ENCODE results near the gene FBXL3. TPM values are rescaled to one million over a fixed set of nuclear protein-coding genes. Genes with fewer than 3 reads are reported as not detected.

The FBXL3 gene
- total and polyA plus RNA-seq, 2 of the 8 experiments (the other 6 are each of a cell fraction or from before 2014, with no cell fraction given): 4.9 to 14.9 TPM

DNA sequence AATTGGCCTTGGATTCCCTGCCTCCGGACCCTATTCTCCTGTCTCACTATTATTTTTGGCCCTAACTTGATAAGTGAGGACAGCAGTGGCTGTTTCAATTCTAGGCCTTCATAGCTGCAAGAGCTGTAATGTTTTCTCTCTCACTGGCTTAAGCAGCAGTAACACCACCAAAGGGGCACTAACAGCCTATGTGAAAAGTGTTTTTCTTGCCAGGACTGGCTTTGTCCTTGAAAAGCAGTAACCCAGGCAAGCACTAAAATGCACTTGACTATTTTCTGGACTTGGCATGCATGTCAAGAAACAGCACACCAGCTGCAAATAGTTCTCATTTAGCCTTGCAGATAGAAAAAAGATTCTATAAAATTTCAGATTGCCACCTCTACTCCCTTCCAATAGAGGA lies 9.3 kb upstream of the FBXL3 start:
- no peak overlapping the region for H3K9ac ChIP-seq (replicated peaks in 1 of 4; ENCODE audit: extremely low read depth in 1 of 4, low read depth in 3 of 4, low read length in 3 of 4)
- H2BK20ac ChIP-seq (ENCODE audit: low read length): no peak overlapping the region
- H2BK15ac ChIP-seq (ENCODE audit: low read length): no peak overlapping the region

More for the DNA sequence above, 9.3 kb upstream of the FBXL3 start:
- Histone ChIP-seq H3K4me2 (ENCODE audit: insufficient read depth in 1 of 2, low read depth in 2 of 2, low read length in 2 of 2) (no peak overlapping the region), H3K14ac (ENCODE audit: insufficient read length) (no peak overlapping the region), H3K79me1 (ENCODE audit: low read depth, low read length) (no peaks in the 10 kb centered on the region), H3K79me2 (ENCODE audit: control insufficient read depth in 1 of 2, insufficient read depth in 2 of 2, low read length in 2 of 2) (no peaks in the 10 kb centered on the region), H4K5ac (ENCODE audit: insufficient read length, low read depth, low read length) (no peak overlapping the region), H3K9me3 (ENCODE audit: insufficient read depth in 2 of 2, low read depth in 1 of 2, low read length in 1 of 2) (no peaks in the 10 kb centered on the region), H2AK5ac (ENCODE audit: low read depth, low read length) (no peak overlapping the region), H4K20me1 (replicated peaks in 1 of 2; ENCODE audit: control insufficient read depth in 1 of 2, insufficient read depth in 2 of 2, low read length in 2 of 2) (no peaks in the 10 kb centered on the region), H3K56ac (replicated peaks; ENCODE audit: insufficient read length, low read depth, low read length) (no peak overlapping the region), H2BK120ac (replicated peaks; ENCODE audit: low read depth, low read length) (no peak overlapping the region), H3K27ac (ENCODE audit: low read depth, low read length) (no peak overlapping the region), H2AFZ (ENCODE audit: low read length) (no peak overlapping the region), H4K8ac (ENCODE audit: extremely low read depth, insufficient read depth, low read length) (no peak overlapping the region), H3K4me1 (replicated peaks in 1 of 4; ENCODE audit: control insufficient read depth in 3 of 4, insufficient read depth in 4 of 4, low read length in 3 of 4) (no peaks in the 10 kb centered on the region), H2BK5ac (ENCODE audit: low read depth, low read length) (no peak overlapping the region), H3K18ac (ENCODE audit: extremely low read depth, low read length) (no peak overlapping the region), H4K91ac (replicated peaks; ENCODE audit: insufficient read length, low read length) (no peak overlapping the region), H2BK12ac (ENCODE audit: low read depth, low read length) (no peak overlapping the region), H3K36me3 (ENCODE audit: control insufficient read depth in 2 of 4, insufficient read depth in 4 of 4, low read length in 3 of 4) (no peaks in the 10 kb centered on the region), H3K4ac (replicated peaks; ENCODE audit: insufficient read length, low read depth, low read length) (no peak overlapping the region), H3K23ac (ENCODE audit: insufficient read length) (no peak overlapping the region), H3K27me3 (replicated peaks in 1 of 4; ENCODE audit: control insufficient read depth in 3 of 4, extremely low read depth in 1 of 4, insufficient read depth in 3 of 4, low read length in 3 of 4) (no peaks in the 10 kb centered on the region), H3K4me3 (ENCODE audit: extremely low read depth in 1 of 4, insufficient read depth in 2 of 4, low read depth in 3 of 4, low read length in 4 of 4) (no peak overlapping the region), H3K23me2 (ENCODE audit: low read depth, low read length) (no peaks in the 10 kb centered on the region)
- TF ChIP-seq CHD2 (IDR thresholded peaks at IDR 0.05; ENCODE audit: low read length): no peak
- TF ChIP-seq GTF2F1 (IDR thresholded peaks at IDR 0.05; ENCODE audit: borderline replicate concordance, low read depth, low read length): no peak
- no peak for TF ChIP-seq ASH2L (IDR thresholded peaks at IDR 0.05; ENCODE audit: low read length)
- no peak for TF ChIP-seq EZH2 (IDR thresholded peaks at IDR 0.05; ENCODE audit: low read depth, low read length, severe bottlenecking)
- TF ChIP-seq JUND (IDR thresholded peaks at IDR 0.05; ENCODE audit: low read length): no peak
- TF ChIP-seq POLR2A (IDR thresholded peaks at IDR 0.05; ENCODE audit: control extremely low read depth in 1 of 2, low read depth in 2 of 2, low read length in 2 of 2): no peak
- no peak for TF ChIP-seq SIN3A (conservative IDR thresholded peaks at IDR 0.05 in 1 of 2, IDR thresholded peaks at IDR 0.05 in 1 of 2; ENCODE audit: low read depth in 1 of 2, low read length in 2 of 2)
- no peak for DNase-seq (ENCODE audit: low read depth in 1 of 2, low spot score in 2 of 2)
- ChIA-PET CTCF (ENCODE audit: partially characterized antibody) (interaction anchor here (2.2 kb wide), 1 partner anchor 10 kb away, joined by 4 read pairs; the partner anchor contains the start of gene FBXL3), POLR2A (ENCODE audit: partially characterized antibody) (no interaction called here)
- 100% methylated on average over 1 of the region's 1 CpG; no CpG with 5 or more reads in 1 of the 2 experiments for WGBS, 2 experiments (ENCODE audit: extremely low coverage in 1 of 2, insufficient coverage in 1 of 2, insufficient read length in 1 of 2, insufficient replicate concordance in 2 of 2, low coverage in 1 of 2, low lambda C conversion rate in 2 of 2, missing lambda C conversion rate in 1 of 2)
- no peak for FAIRE-seq
